Measurements from ENCODE around the gene USP12.

DNA sequence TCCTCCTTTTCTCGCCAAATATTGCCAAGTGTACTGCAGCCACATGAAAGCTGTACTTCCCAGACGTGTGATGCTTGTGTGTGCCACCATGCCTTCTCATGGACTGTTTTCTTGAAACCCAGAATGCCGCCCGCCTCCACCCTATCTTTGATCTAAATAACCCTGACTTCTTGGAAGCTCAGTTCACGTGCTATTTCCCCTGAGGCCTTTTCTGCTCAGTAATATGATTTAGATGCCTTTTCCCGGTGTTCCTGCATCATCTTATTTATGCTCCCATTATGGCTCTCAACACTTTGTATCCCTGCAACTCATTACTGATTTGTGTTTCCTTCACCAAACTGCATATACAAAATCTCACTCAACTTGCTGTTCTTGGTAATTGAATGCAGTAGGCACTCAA is 116.1 kb downstream of the USP12 start:
- TF ChIP-seq, protein P1, sequence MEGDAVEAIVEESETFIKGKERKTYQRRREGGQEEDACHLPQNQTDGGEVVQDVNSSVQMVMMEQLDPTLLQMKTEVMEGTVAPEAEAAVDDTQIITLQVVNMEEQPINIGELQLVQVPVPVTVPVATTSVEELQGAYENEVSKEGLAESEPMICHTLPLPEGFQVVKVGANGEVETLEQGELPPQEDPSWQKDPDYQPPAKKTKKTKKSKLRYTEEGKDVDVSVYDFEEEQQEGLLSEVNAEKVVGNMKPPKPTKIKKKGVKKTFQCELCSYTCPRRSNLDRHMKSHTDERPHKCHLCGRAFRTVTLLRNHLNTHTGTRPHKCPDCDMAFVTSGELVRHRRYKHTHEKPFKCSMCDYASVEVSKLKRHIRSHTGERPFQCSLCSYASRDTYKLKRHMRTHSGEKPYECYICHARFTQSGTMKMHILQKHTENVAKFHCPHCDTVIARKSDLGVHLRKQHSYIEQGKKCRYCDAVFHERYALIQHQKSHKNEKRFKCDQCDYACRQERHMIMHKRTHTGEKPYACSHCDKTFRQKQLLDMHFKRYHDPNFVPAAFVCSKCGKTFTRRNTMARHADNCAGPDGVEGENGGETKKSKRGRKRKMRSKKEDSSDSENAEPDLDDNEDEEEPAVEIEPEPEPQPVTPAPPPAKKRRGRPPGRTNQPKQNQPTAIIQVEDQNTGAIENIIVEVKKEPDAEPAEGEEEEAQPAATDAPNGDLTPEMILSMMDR (IDR thresholded peaks at IDR 0.05), result no peak
- TF ChIP-seq POLR2A (IDR thresholded peaks at IDR 0.05), result no peak
- TF ChIP-seq EP300 (IDR thresholded peaks at IDR 0.05), result no peak

All from suprapubic skin (tissue), 3 donors.